HG03103 (cell line): ENCODE measurements around the gene SVOP.
"Not testable (repeated sequence)": the region's sequence is repeated elsewhere in the genome, so short reads cannot be mapped to it uniquely, and the experiment has no call there.

Experiments used
- ATAC-seq: cut with Tn5 transposase; IDR thresholded peaks from one replicate; pipeline ENCODE4 v1.9.1; 2021; ENCODE audit warnings: low read depth; ENCODE audit not compliant: unreplicated experiment

The SVOP gene

GRCh38 chr12:108896817-108897216, 124.1 kb downstream of the SVOP start:
- no peak for ATAC-seq

GRCh38 chr12:108896336-108896735, 124.5 kb downstream of the SVOP start:
- ATAC-seq: no peak

DNA sequence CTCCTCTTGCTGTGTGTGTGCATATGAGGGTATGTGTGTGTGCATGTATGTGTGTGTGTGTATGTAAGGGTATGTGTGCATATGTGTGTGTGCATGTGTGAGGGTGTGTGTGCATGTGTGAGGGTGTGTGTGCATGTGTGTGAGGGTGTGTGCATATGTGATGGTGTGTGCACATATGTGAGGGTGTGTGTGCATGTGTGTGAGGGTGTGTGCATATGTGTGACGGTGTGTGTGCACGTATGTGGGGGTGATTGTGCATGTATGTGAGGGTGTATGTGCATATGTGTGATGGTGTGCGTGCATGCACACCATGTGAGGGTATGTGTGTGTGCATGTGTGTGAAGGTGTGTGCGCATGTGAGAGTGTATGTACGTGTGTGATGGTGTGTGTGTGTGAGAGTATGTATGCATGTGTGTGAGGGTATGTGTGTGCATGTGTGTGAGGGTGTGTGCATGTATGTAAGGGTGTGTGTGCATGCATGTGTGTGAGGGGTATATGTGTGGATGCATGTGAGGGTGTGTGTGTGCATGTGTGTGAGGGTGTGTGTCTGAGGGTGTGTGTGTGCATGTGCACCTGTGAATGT, 125.6 kb downstream of the SVOP start:
- ATAC-seq: no peak

DNA sequence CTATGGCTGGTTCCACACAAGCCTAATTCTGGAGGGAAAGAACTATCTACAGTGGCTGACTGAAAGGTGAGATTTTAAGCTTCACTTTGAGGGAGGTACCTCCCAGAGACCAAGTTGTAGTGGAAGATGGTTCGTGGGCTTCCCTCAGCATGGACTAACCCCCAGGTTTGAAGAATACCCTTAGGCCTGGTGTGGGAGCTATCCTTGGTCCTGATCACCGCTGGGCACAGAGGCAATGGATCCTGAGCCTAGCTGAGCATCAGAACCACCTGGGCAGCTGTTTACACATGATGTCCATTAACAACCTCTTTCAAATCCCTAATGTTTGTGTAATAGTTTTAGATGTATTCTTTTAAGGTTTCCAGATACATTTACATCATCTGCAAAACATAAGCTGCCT, 130.7 kb downstream of the SVOP start:
- ATAC-seq: no peak

- no peak for ATAC-seq
These were observed 132.8 kb downstream of the SVOP start for GRCh38 chr12:108888031-108888430.

- ATAC-seq: no peak
These were observed 133.8 kb downstream of the SVOP start for GRCh38 chr12:108886873-108887629.

DNA sequence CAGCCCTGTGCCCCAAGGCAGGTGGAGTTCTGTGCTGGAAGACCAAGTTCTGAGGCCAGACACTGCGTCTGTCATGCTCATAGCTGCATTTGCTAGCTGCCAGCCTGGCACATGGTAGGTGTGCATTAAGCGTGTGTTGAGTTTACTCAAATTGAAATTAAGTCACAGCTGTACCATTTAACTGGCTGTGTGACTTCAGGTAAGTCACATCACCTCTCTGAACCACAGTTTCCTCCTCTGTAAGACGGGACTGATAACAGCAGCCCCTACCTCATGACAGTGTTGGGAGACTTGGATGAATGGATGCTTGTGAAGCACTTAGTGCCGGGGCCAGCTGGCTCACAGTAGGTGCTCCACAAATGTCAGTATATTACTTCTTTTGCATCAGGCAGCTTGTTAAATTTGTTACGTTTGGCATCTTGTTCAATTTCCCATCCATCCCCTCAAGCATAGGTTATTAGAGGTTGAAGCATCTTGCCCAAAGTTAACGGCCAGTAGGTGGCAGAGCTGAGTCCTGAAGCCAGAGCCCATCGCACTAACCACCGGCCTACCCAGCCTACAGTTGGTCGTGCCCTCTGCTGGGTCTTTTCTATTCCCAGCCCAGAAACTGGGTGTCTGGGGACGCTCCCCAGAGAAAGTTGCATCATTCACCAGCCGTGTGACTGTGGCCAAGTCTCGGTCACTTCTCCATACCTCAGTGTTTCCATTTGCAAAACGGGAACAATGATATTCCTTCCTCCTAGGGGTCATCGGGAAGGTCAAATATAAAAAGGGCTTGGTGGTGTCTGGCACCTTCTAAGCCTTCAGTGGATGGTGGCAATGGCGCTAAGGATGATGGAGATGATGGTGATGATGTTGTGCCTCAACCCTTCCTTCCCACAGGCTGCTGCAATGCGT, 136.5 kb downstream of the SVOP start:
- no peak for ATAC-seq

- no peak for ATAC-seq
These were observed 138.9 kb downstream of the SVOP start for GRCh38 chr12:108881953-108882352.

GRCh38 chr12:108879615-108880254, 141.1 kb downstream of the SVOP start, which contains the start of gene DAO:
Gene DAO (plus strand): TSS chr12:108880092. CDS start chr12:108885007, 4,915 bp downstream.
- ATAC-seq: no peak

GRCh38 chr12:108876550-108876949, 144.3 kb downstream of the SVOP start:
- no peak for ATAC-seq

DNA sequence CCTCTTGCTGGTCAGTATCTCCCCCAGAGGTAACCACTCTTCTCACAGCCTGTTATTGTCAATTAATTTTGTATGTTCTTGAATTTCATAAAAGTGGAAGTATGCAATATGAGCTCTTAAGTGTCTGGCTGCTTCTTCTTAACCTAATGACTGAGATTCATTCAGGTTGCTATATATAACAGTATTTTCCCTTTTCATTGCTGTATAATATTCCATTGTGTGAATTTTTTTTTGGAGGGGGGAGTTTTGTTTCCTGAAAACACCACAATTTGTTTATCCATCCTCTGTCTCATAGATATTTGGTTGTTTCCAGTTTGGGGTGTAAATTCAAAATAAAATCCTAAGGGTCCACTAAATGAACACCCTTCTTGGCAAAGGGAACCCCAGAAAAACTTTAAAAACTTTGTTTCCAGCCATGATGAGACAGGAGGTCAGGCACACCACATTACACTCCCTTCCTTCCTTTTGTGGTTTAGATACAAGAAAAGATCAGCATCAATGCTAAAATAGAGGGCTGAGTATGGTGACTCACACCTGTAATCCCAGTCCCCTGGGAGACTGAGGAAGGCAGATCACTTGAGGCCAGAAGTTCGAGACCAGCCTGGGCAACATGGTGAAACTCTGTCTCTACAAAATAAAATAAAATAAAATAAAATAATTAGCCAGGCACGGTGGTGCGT, 145.0 kb downstream of the SVOP start:
- ATAC-seq: no peak

DNA sequence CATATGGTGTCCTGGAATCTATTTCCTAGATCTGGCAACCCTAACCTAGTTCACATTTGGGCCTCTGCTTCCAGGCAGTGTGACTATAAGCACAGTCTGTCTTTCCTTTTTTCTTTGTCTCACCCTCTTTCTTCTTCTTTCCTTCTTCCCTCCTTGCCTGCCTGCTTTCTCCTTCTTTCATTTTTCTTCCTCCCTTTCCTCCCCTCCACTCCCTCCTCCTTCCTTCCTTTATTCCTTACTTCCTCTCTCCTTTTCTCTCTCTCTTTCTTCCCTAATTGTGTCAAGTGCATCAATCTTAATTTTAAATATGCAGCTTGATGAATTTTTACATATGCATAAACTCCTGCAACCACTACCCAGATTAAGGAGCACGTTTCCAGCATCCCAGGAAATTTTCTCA, 145.6 kb downstream of the SVOP start:
- ATAC-seq: no peak

GRCh38 chr12:108868781-108869180, 152.1 kb downstream of the SVOP start:
- no peak for ATAC-seq

DNA sequence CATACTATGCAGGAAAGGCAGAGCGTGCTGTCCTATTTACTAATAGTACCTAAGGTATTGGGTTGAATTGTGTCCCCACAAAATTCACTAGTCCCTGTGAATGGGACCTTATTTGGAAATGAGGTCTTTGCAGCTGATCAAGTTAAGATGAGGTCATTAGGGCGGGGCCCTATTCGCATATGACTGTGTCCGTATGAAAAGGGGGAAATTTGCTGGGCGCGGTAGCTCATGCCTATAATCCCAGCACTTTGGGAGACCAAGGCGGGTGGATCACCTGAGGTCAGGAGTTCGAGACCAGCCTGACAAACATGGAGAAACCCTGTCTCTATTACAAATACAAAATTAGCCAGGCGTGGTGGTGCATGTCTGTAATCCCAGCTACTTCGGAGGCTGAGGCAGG, 154.8 kb downstream of the SVOP start:
- ATAC-seq: not testable (repeated sequence)

DNA sequence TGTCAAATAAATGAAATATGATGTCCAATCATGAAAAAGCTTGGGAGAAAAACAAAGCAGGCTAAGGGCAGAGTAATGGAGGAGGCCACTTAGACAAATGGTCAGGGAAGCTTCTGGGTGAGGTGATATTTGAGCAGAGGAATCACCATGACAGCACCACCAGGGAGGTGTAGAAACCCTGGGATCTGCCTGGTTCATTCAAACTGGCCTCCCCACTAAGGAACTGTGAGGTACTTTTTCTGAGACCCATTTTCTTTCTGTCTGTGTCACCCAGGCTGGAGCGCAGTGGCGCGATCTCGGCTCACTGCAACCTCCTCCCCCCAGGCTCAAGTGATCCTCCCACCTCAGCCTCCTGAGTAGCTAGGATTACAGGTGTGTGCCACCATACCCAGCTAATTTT, 155.7 kb downstream of the SVOP start:
- ATAC-seq: no peak

DNA sequence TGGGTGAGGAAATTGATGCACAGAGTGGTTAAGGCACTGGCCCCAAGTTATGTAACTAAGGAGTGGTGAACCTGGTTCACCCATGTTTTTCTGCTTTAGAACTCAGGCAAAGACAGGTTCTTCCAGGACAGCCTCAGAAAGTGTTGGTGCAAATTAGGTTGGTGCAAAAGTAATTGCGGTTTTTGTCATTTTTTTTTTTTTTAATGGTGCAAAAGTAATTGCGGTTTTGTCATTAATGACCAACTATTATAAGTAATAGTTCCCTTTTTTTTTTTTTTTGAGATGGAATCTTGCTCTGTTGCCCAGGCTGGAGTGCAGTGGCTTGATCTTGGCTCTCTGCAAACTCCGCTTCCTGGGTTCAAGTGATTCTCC, 158.3 kb downstream of the SVOP start:
- ATAC-seq: no peak

GRCh38 chr12:108861878-108862587, 158.8 kb downstream of the SVOP start:
- ATAC-seq: no peak

- ATAC-seq: no peak
These were observed 160.4 kb downstream of the SVOP start for GRCh38 chr12:108860443-108860842.

GRCh38 chr12:108859923-108860291, 161.0 kb downstream of the SVOP start:
- ATAC-seq: no peak
